DOHH2 (cell line): Measurements from ENCODE around the gene SLIT1.

ENCODE experiments used
- CTCF ChIP-seq: fragments of 200-600 bp; sonication (generic); IDR thresholded peaks from one replicate; pipeline ENCODE4 v1.5.1; 2014; ENCODE audit warnings: antibody characterized with exemption, mild to moderate bottlenecking, low read depth, low read length; ENCODE audit not compliant: poor library complexity, severe bottlenecking
- EZH2phosphoT487 ChIP-seq: fragments of 200-600 bp; sonication (generic); IDR thresholded peaks from 2 replicates; pipeline ENCODE4 v1.6.1; 2017; ENCODE audit warnings: borderline replicate concordance, mild to moderate bottlenecking, antibody characterized with exemption, low read length, moderate library complexity, mixed read lengths

GRCh38 chr10:97097084-97097433 is 88.7 kb downstream of the SLIT1 start:
- TF ChIP-seq CTCF (no peak), EZH2phosphoT487 (no peak)
